GM12865 (cell line): ENCODE data around the gene GPC6.

Experiments
- DNase-seq: peaks from one replicate; pipeline ENCODE4 v3.0.0; 2010; ENCODE audit warnings: low read depth
- H3K4me3 ChIP-seq: 2 replicates; pipeline ENCODE4 v1.5.1; 2011; ENCODE audit warnings: mild to moderate bottlenecking, low read depth, low read length, control low read depth
- TF ChIP-seq, protein P1 (sequence below): IDR thresholded peaks from 2 replicates; pipeline ENCODE4 v1.5.1; 2011; ENCODE audit warnings: low read length, control low read depth, low read depth, inconsistent platforms; ENCODE audit not compliant: insufficient read depth; ENCODE audit errors: missing control alignments

GPC6 gene

DNA sequence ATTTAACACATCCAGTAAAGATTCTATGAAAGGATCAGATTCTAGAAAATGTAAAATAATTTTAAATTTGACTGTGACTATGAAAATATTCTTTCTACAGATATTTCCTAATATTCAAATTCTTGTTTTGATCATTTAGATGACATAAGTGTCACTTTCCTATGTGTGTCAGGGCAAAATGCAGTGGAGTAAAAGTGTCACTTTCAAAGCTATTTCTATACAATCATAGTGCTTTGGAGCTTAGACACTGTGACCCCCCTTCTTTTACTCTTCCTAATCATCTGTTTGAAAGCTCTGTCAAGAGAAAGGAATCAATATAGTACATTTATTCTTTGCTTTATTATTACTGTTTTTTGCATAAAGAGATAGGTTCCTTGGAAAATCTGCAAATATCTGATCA, 760.9 kb downstream of the GPC6 start:
- TF ChIP-seq, protein P1, sequence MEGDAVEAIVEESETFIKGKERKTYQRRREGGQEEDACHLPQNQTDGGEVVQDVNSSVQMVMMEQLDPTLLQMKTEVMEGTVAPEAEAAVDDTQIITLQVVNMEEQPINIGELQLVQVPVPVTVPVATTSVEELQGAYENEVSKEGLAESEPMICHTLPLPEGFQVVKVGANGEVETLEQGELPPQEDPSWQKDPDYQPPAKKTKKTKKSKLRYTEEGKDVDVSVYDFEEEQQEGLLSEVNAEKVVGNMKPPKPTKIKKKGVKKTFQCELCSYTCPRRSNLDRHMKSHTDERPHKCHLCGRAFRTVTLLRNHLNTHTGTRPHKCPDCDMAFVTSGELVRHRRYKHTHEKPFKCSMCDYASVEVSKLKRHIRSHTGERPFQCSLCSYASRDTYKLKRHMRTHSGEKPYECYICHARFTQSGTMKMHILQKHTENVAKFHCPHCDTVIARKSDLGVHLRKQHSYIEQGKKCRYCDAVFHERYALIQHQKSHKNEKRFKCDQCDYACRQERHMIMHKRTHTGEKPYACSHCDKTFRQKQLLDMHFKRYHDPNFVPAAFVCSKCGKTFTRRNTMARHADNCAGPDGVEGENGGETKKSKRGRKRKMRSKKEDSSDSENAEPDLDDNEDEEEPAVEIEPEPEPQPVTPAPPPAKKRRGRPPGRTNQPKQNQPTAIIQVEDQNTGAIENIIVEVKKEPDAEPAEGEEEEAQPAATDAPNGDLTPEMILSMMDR: no peak
- no peak for DNase-seq
- no peak overlapping the region for H3K4me3 ChIP-seq

GRCh38 chr13:93991569-93991968, 765.0 kb downstream of the GPC6 start:
- TF ChIP-seq, protein P1: no peak
- no peak overlapping the region for H3K4me3 ChIP-seq
- no peak for DNase-seq

DNA sequence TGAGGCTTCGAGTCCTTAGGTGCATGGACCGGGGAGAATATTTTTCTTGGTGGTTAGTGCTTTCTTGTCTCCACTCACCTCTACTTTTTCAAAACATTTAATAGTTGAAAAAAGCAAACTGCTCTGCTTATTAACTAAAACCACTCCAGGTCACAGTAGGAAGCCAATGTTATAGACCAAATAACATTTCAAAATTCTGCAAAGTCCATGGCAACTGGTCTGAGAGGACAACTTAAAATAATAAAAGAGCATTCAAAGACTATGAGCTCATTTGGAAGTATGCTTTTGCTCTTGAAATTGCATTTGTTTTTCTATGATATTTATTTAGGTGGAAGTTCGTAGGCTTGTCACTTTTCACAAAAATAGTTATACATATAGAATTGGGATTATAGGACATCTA, 769.9 kb downstream of the GPC6 start:
- no peak for DNase-seq
- H3K4me3 ChIP-seq: no peak overlapping the region
- TF ChIP-seq, protein P1: no peak

- TF ChIP-seq, protein P1: no peak
- DNase-seq: no peak
- H3K4me3 ChIP-seq: no peak overlapping the region
These were observed 779.7 kb downstream of the GPC6 start for GRCh38 chr13:94006296-94006695.

DNA sequence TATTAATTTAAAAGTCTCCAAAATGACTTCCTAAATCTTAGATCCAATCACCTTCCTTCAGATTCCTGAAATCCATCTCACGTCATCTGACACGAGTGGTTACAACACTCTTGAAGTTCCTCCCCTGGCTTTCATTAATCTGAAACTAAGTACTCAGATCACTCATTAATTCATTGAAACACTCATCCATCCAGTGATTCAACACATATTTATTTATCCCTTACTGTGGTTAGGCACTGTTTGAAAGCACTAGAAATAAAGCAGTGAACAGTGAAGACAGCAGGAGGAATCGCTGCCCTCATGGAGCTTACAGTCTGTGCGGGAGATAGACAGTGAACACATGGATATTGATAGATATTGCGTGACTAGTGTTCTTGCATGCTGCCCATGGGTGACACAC, 780.5 kb downstream of the GPC6 start:
- TF ChIP-seq, protein P1: no peak
- no peak for DNase-seq
- no peak overlapping the region for H3K4me3 ChIP-seq

DNA sequence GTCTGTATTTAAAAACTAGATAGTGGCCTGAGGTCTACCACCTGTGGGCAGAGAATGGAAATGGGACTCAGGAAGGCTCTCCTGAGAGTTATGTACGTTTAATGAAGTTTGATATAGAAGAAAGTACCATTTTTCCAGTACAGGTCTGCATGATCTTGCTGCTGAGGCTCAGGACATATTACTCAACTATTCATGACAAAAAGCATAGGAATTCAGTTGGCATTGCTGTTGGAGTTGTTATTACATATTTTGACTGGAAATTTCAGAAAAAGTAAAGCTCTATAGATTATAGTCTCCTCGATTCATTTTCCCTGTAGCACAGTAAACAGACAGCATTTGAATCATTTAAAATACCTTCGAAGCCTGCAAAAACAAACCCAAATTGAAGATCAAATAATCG, 783.1 kb downstream of the GPC6 start:
- TF ChIP-seq, protein P1: no peak
- DNase-seq: no peak
- no peak overlapping the region for H3K4me3 ChIP-seq

- H3K4me3 ChIP-seq: no peak overlapping the region
- DNase-seq: no peak
- TF ChIP-seq, protein P1: no peak
These were observed 787.9 kb downstream of the GPC6 start for GRCh38 chr13:94014461-94014860.
